ENCODE data around the gene KCNE5.
"Not testable (repeated sequence)": the region's sequence is repeated elsewhere in the genome, so short reads cannot be mapped to it uniquely, and the experiment has no call there.

The KCNE5 gene

DNA sequence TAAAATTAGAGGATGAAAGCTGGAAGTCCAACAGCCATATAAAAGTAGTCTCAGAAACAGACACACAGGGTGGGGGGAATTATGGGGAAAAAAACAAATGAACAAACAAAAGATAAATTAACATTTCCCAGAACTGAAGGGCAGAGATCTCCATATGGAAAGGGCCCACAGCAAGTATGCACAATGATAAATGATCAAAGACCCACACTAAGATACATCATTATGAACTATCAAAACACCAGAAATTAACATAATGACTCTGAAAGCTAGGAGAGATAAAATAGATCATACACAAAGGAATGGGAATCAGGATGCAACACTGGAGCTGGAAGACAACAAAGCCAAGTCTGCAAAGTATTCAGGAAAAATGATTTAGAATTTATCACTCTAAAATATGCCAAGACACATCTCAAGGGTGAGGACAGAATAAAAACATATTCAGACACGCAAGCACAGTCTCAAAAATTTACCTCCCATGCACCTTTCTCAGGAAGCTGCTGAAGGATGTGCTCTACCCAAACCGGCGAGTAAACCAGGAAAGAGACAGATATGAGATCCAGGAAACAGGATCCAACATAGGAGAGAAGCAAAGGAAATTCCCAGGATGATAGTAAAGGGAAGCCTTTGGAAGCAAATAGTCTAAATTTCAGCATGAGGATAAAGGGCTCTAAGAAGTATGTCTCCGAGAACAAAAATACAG lies 30.7 kb upstream of the KCNE5 start:
- 97% methylated on average over 3 of the region's 4 CpGs for WGBS

DNA sequence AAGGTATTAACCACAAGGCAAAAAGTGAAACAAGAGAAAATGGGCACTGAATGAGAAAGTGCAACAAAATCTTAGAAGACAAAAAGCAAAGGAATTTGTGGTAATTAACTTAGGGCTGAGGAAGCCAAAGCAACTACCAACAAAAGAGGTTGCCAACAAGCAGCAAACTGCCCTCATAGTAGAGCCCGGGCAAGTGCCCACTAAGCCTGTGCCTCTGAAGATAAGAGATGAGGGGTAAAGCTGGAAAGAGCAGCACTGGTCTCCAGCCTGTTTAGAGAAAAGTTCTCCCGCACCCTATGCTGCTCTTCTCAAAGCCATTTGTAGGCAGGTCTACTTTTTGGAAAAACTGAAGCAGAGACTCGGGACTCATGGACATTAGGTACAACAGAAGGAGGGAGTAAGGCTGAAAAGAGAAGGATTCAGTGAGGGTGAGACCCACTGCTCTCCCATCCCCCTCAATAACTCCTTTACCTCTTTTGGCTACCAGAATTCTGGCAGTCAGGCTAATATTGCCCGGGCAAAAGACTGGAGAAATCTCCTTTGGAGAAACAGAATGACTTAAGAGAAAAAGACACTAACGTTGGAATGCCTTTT lies 29.6 kb upstream of the KCNE5 start:
- Histone ChIP-seq H3K18ac (ENCODE audit: low read depth in 1 of 2, low read length in 2 of 2) (no peak overlapping the region), H3K4me3 (ENCODE audit: insufficient read depth in 1 of 2, low read depth in 1 of 2, low read length in 2 of 2) (no peak overlapping the region), H3K23ac (ENCODE audit: low read length in 2 of 2) (no peak overlapping the region), H3K4me1 (ENCODE audit: control insufficient read depth, insufficient read depth, low read depth, low read length) (no peaks in the 10 kb centered on the region), H3K27ac (ENCODE audit: low read length, poor library complexity, severe bottlenecking) (no peak overlapping the region), H2AK5ac (ENCODE audit: low read length, severe bottlenecking) (no peak overlapping the region), H4K91ac (ENCODE audit: low read length) (no peak overlapping the region), H3K27me3 (ENCODE audit: control insufficient read depth in 1 of 2, insufficient read depth in 1 of 2, low read length in 2 of 2) (peaks cover 0 to 5% of the 10 kb centered on the region in 2 experiments), H3K14ac (ENCODE audit: low read length in 2 of 2) (no peak overlapping the region), H2BK120ac (ENCODE audit: low read depth, low read length) (no peak overlapping the region), H2AFZ (ENCODE audit: low read depth, low read length) (no peak overlapping the region), H3K36me3 (ENCODE audit: control insufficient read depth in 1 of 2, insufficient read depth in 2 of 2, low read depth in 1 of 2, low read length in 2 of 2) (peaks cover 0 to 50% of the 10 kb centered on the region in 2 experiments), H3K9ac (ENCODE audit: low read length) (no peak overlapping the region), H3K4ac (ENCODE audit: low read depth in 1 of 2, low read length in 2 of 2) (no peak overlapping the region), H2BK15ac (ENCODE audit: low read depth, poor library complexity, severe bottlenecking) (no peak overlapping the region), H2BK5ac (ENCODE audit: low read depth, low read length, poor library complexity, severe bottlenecking) (no peak overlapping the region), H3K79me1 (replicated peaks; ENCODE audit: low read length, poor library complexity, severe bottlenecking) (peaks cover 3% of the 10 kb centered on the region), H3K9me3 (ENCODE audit: control insufficient read depth, low read length) (no peaks in the 10 kb centered on the region), H3K4me2 (ENCODE audit: low read length, poor library complexity, severe bottlenecking) (no peak overlapping the region), H2BK12ac (ENCODE audit: low read length in 2 of 2) (no peak overlapping the region), H4K8ac (ENCODE audit: low read length) (no peak overlapping the region)
- 91% methylated on average over 4 of the region's 5 CpGs for WGBS
- DNase-seq: no peak

More for the DNA sequence above, 30.7 kb upstream of the KCNE5 start:
- Histone ChIP-seq H3K4me3 (ENCODE audit: insufficient read depth in 1 of 2, low read depth in 1 of 2, low read length in 2 of 2) (no peak overlapping the region), H3K9ac (ENCODE audit: low read length) (no peak overlapping the region), H4K8ac (ENCODE audit: low read length) (no peak overlapping the region), H2BK12ac (ENCODE audit: low read length in 2 of 2) (no peak overlapping the region), H3K23ac (ENCODE audit: low read length in 2 of 2) (no peak overlapping the region), H3K27me3 (ENCODE audit: control insufficient read depth in 1 of 2, insufficient read depth in 1 of 2, low read length in 2 of 2) (peaks cover 0 to 5% of the 10 kb centered on the region in 2 experiments), H3K27ac (ENCODE audit: low read length, poor library complexity, severe bottlenecking) (no peak overlapping the region), H3K79me1 (replicated peaks; ENCODE audit: low read length, poor library complexity, severe bottlenecking) (peaks cover 3% of the 10 kb centered on the region), H3K36me3 (ENCODE audit: control insufficient read depth in 1 of 2, insufficient read depth in 2 of 2, low read depth in 1 of 2, low read length in 2 of 2) (peaks cover 0 to 61% of the 10 kb centered on the region in 2 experiments), H2BK5ac (ENCODE audit: low read depth, low read length, poor library complexity, severe bottlenecking) (no peak overlapping the region), H2AK5ac (ENCODE audit: low read length, severe bottlenecking) (no peak overlapping the region), H3K18ac (ENCODE audit: low read depth in 1 of 2, low read length in 2 of 2) (no peak overlapping the region), H2AFZ (ENCODE audit: low read depth, low read length) (no peak overlapping the region), H3K4ac (ENCODE audit: low read depth in 1 of 2, low read length in 2 of 2) (no peak overlapping the region), H3K9me3 (ENCODE audit: control insufficient read depth, low read length) (no peaks in the 10 kb centered on the region), H3K4me2 (ENCODE audit: low read length, poor library complexity, severe bottlenecking) (no peak overlapping the region), H2BK120ac (ENCODE audit: low read depth, low read length) (no peak overlapping the region), H3K4me1 (ENCODE audit: control insufficient read depth, insufficient read depth, low read depth, low read length) (no peaks in the 10 kb centered on the region), H2BK15ac (ENCODE audit: low read depth, poor library complexity, severe bottlenecking) (no peak overlapping the region), H4K91ac (ENCODE audit: low read length) (no peak overlapping the region), H3K14ac (ENCODE audit: low read length in 2 of 2) (no peak overlapping the region)
- DNase-seq: no peak

DNA sequence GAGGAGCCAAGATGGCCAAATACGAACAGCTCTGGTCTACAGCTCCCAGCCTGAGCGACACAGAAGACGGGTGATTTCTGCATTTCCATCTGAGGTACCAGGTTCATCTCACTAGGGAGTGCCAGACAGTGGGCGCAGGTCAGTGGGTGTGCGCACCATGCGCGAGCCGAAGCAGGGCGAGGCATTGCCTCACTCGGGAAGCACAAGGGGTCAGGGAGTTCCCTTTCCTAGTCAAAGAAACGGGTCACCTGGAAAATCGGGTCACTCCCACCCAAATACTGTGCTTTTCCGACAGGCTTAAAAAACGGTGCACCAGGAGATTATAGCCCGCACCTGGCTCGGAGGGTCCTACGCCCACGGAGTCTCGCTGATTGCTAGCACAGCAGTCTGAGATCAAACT lies 19.7 kb upstream of the KCNE5 start:
- H2BK120ac ChIP-seq (ENCODE audit: low read depth, low read length); DNase-seq; H3K23ac ChIP-seq (ENCODE audit: low read length in 2 of 2); H3K4me1 ChIP-seq (ENCODE audit: control insufficient read depth, insufficient read depth, low read depth, low read length); H3K27me3 ChIP-seq (ENCODE audit: control insufficient read depth in 1 of 2, insufficient read depth in 1 of 2, low read length in 2 of 2); H4K91ac ChIP-seq (ENCODE audit: low read length); H3K4me2 ChIP-seq (ENCODE audit: low read length, poor library complexity, severe bottlenecking); H2BK5ac ChIP-seq (ENCODE audit: low read depth, low read length, poor library complexity, severe bottlenecking); H3K4me3 ChIP-seq (ENCODE audit: insufficient read depth in 1 of 2, low read depth in 1 of 2, low read length in 2 of 2); H3K4ac ChIP-seq (ENCODE audit: low read depth in 1 of 2, low read length in 2 of 2); H3K79me1 ChIP-seq (replicated peaks; ENCODE audit: low read length, poor library complexity, severe bottlenecking); H3K14ac ChIP-seq (ENCODE audit: low read length in 2 of 2); H4K8ac ChIP-seq (ENCODE audit: low read length); H2AK5ac ChIP-seq (ENCODE audit: low read length, severe bottlenecking); H3K9ac ChIP-seq (ENCODE audit: low read length); H2AFZ ChIP-seq (ENCODE audit: low read depth, low read length); H3K27ac ChIP-seq (ENCODE audit: low read length, poor library complexity, severe bottlenecking); H3K9me3 ChIP-seq (ENCODE audit: control insufficient read depth, low read length); H3K18ac ChIP-seq (ENCODE audit: low read depth in 1 of 2, low read length in 2 of 2); H2BK15ac ChIP-seq (ENCODE audit: low read depth, poor library complexity, severe bottlenecking); H2BK12ac ChIP-seq (ENCODE audit: low read length in 2 of 2): not testable (repeated sequence)
- WGBS: 100% methylated on average over 3 of the region's 19 CpGs
- peaks cover 0 to 18% of the 10 kb centered on the region in 2 experiments for H3K36me3 ChIP-seq (ENCODE audit: control insufficient read depth in 1 of 2, insufficient read depth in 2 of 2, low read depth in 1 of 2, low read length in 2 of 2)

DNA sequence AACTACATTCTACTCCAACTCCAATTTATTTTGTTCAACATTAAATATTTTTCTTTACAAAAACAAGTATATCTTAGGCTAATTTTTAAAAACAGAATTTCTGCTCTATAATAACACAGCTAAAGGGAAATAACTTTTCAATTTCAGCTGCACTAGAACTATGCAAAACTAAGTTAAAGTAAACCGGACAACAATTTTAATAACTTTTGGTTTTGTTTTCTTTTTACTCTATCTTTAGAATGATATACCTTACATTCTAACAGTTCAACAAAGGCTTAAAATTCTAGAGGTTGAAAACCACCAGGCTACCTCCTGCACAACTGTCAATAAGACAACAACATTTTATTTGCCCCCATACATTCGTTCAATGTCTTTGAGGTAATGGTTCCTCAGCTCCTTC lies 18.7 kb upstream of the KCNE5 start:
- Histone ChIP-seq H3K4me1 (ENCODE audit: control insufficient read depth, insufficient read depth, low read depth, low read length) (no peaks in the 10 kb centered on the region), H3K18ac (ENCODE audit: low read depth in 1 of 2, low read length in 2 of 2) (no peak overlapping the region), H3K27ac (ENCODE audit: low read length, poor library complexity, severe bottlenecking) (no peak overlapping the region), H4K8ac (ENCODE audit: low read length) (no peak overlapping the region), H3K4ac (ENCODE audit: low read depth in 1 of 2, low read length in 2 of 2) (no peak overlapping the region), H3K36me3 (ENCODE audit: control insufficient read depth in 1 of 2, insufficient read depth in 2 of 2, low read depth in 1 of 2, low read length in 2 of 2) (peaks cover 0 to 23% of the 10 kb centered on the region in 2 experiments), H3K9ac (ENCODE audit: low read length) (no peak overlapping the region), H3K14ac (ENCODE audit: low read length in 2 of 2) (no peak overlapping the region), H4K91ac (ENCODE audit: low read length) (no peak overlapping the region), H3K9me3 (ENCODE audit: control insufficient read depth, low read length) (no peaks in the 10 kb centered on the region), H2BK15ac (ENCODE audit: low read depth, poor library complexity, severe bottlenecking) (no peak overlapping the region), H2BK120ac (ENCODE audit: low read depth, low read length) (no peak overlapping the region), H3K27me3 (ENCODE audit: control insufficient read depth in 1 of 2, insufficient read depth in 1 of 2, low read length in 2 of 2) (peaks cover 0 to 5% of the 10 kb centered on the region in 2 experiments), H2BK5ac (ENCODE audit: low read depth, low read length, poor library complexity, severe bottlenecking) (no peak overlapping the region), H2BK12ac (ENCODE audit: low read length in 2 of 2) (no peak overlapping the region), H2AFZ (ENCODE audit: low read depth, low read length) (no peak overlapping the region), H2AK5ac (ENCODE audit: low read length, severe bottlenecking) (no peak overlapping the region), H3K4me2 (ENCODE audit: low read length, poor library complexity, severe bottlenecking) (no peak overlapping the region), H3K4me3 (ENCODE audit: insufficient read depth in 1 of 2, low read depth in 1 of 2, low read length in 2 of 2) (no peak overlapping the region), H3K79me1 (replicated peaks; ENCODE audit: low read length, poor library complexity, severe bottlenecking) (no peaks in the 10 kb centered on the region), H3K23ac (ENCODE audit: low read length in 2 of 2) (no peak overlapping the region)
- no CpG with 5 or more reads among the region's 2 CpGs for WGBS
- DNase-seq: no peak
